A673 (cell line): Measurements from ENCODE around the gene SHANK3.

Experiments used
- CTCF ChIP-seq: fragments of 300-800, 200-600 bp; sonication (generic); conservative IDR thresholded peaks from 2 replicates; pipeline ENCODE4 v1.5.1; 2017; ENCODE audit warnings: low read depth, mild to moderate bottlenecking, antibody characterized with exemption, low read length, moderate library complexity, mixed read lengths
- EZH2 ChIP-seq: fragments of 200-600 bp; sonication (generic); IDR thresholded peaks from 2 replicates; pipeline ENCODE4 v1.6.1; 2017; ENCODE audit warnings: borderline replicate concordance, low read depth, mild to moderate bottlenecking, mixed read lengths, antibody characterized with exemption, low read length; ENCODE audit not compliant: poor library complexity, severe bottlenecking

GRCh38 chr22:50626850-50627641 is 45.6 kb upstream of the SHANK3 start:
- TF ChIP-seq CTCF (no peak), EZH2 (no peak)
